Esophagus muscularis mucosa (tissue), 4 donors: Measurements from ENCODE around the gene SPANXN2.
"Not testable (repeated sequence)": the region's sequence is repeated elsewhere in the genome, so short reads cannot be mapped to it uniquely, and the experiment has no call there.

Source experiments
- CTCF ChIP-seq, 3 experiments: fragments of 200-600 bp in 2 of 3; fragments of 450-650 bp in 1 of 3; sonication (generic) in 2 of 3; IDR thresholded peaks; one replicate each; pipeline ENCODE4 v1.5.1; 2017 to 2019; ENCODE audit warnings: antibody characterized with exemption in 3 of 3, mild to moderate bottlenecking in 2 of 3, moderate library complexity in 1 of 3
- EP300 ChIP-seq: sonication (generic); formaldehyde crosslinking; IDR thresholded peaks from one replicate; pipeline ENCODE4 v1.6.1; 2017; ENCODE audit warnings: antibody characterized with exemption
- POLR2A ChIP-seq: fragments of 450-650 bp; IDR thresholded peaks from one replicate; pipeline ENCODE4 v1.6.1; 2017; ENCODE audit warnings: antibody characterized with exemption, moderate library complexity, mild to moderate bottlenecking, low read depth

- not testable (repeated sequence) for TF ChIP-seq CTCF (IDR thresholded peaks at IDR 0.05); POLR2A; EP300
Measured at GRCh38 chrX:143720652-143721051, at the start of gene SPANXN2.
